ENCODE data around the gene SMPD1. TPM values are rescaled to one million over a fixed set of nuclear protein-coding genes. Genes with fewer than 3 reads are reported as not detected.

The SMPD1 gene
- total and polyA plus RNA-seq, 9 of the 15 experiments (the other 6 are each of a cell fraction or from before 2014, with no cell fraction given), result 0.90 to 9.9 (median 5.2) TPM

DNA sequence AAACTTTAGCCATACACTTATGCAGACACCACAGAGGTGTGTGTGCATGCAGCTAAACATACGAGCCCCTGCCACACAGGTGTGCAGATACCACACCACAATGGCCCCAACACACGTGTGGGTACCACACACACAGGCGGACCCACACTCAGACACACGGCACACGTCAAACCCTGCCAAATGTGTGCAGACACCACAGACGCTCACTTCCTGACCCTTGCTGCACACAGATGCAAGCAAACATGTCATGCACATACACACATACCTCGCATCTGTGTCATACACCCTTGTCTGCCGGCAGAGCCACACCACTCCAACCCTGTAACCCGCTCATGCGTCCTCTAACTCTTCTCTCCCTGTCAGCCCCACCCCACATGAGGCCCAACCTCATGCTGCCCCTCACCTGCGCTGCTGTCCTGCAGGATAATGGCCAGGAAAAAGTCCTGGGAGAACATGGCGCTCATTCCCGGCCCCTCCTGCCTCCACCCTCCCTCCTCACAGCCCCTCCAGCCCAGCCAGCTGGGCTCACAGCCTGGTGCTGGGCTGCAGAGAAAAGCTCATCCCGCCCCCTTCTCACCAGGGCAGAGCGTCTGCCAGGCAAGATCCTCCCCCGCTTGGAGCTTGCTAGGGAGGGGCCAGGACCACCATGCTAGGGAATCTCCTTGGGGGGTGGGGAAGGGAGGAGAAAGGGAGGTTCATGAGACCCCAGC, 14.2 kb downstream of the SMPD1 start:
- no peak overlapping the region for H3K4me3 ChIP-seq
- BruUV-seq (replicated peaks), result no TSS peak
- peaks cover 21 to 57% of the 10 kb centered on the region in 2 experiments; a peak in 4 of 5 replicates for H3K27me3 ChIP-seq (ENCODE audit: control insufficient read depth in 2 of 2, insufficient read depth in 2 of 2, low read length in 2 of 2)
- intact Hi-C loops (cut with micrococcal nuclease), result no loop called here
- TF ChIP-seq TEAD1 (CRISPR knock-in tag; IDR thresholded peaks at IDR 0.05), result no peak
- TF ChIP-seq, protein P1, sequence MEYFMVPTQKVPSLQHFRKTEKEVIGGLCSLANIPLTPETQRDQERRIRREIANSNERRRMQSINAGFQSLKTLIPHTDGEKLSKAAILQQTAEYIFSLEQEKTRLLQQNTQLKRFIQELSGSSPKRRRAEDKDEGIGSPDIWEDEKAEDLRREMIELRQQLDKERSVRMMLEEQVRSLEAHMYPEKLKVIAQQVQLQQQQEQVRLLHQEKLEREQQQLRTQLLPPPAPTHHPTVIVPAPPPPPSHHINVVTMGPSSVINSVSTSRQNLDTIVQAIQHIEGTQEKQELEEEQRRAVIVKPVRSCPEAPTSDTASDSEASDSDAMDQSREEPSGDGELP (CRISPR knock-in tag; IDR thresholded peaks at IDR 0.05; ENCODE audit: borderline replicate concordance), result 0 out of 2 replicates have a peak, but pooled peaks have one; percentile 14
- TF ChIP-seq ELF1 (tag; IDR thresholded peaks at IDR 0.05), result no peak
- TF ChIP-seq, protein P2, sequence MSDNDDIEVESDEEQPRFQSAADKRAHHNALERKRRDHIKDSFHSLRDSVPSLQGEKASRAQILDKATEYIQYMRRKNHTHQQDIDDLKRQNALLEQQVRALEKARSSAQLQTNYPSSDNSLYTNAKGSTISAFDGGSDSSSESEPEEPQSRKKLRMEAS (CRISPR knock-in tag; IDR thresholded peaks at IDR 0.05), result peak; percentile 15; the same call in 1 of the 2 replicates
- H3K27ac ChIP-seq (ENCODE audit: extremely low read depth, low read depth, low read length), result no peak overlapping the region
- no peaks in the 10 kb centered on the region for H3K9me1 ChIP-seq (ENCODE audit: control insufficient read depth, insufficient read depth, low read length)
- peaks cover 0 to 7% of the 10 kb centered on the region in 2 experiments; a peak in 3 of 5 replicates for H3K4me1 ChIP-seq (replicated peaks in 1 of 2; ENCODE audit: control insufficient read depth in 2 of 2, insufficient read depth in 2 of 2, low read length in 2 of 2)
- WGBS (ENCODE audit: insufficient coverage, low coverage, missing lambda C conversion rate), result under 1% methylated on average over 16 of the region's 16 CpGs
- 0 out of 4 replicates have a peak overlapping the region, but pooled peaks of 1 of the 2 experiments have one; percentile 5 for H3K9ac ChIP-seq (ENCODE audit: insufficient read depth in 1 of 2, low read depth in 2 of 2, low read length in 2 of 2)
- ChIA-PET CTCF (ENCODE audit: low intra/inter-chr PET ratio) (no interaction called here), POLR2A (interaction anchor here (0.6 kb wide), 1 partner anchor 14 kb away, joined by 3 read pairs; the partner anchor contains the start of gene SMPD1)
- no peaks in the 10 kb centered on the region for H3K36me3 ChIP-seq (ENCODE audit: control insufficient read depth, insufficient read depth, low read length)
- H4K20me1 ChIP-seq (replicated peaks; ENCODE audit: control insufficient read depth, insufficient read depth, low read length), result 0 out of 2 replicates have a peak, but pooled peaks cover 3% of the 10 kb centered on the region
- ATAC-seq (peak; percentile 22; the same call in 1 of the 3 replicates), FAIRE-seq (no peak), DNase-seq (ENCODE audit: extremely low read depth in 1 of 4, low spot score in 3 of 4) (no peak)
- H2AFZ ChIP-seq (ENCODE audit: low read depth, low read length), result no peak overlapping the region
- H3K4me2 ChIP-seq (ENCODE audit: insufficient read depth, low read length), result no peak overlapping the region
- in situ Hi-C loops (cut with MboI), result no loop called here
- H3K9me3 ChIP-seq (replicated peaks; ENCODE audit: control insufficient read depth, insufficient read depth, low read depth, low read length), result no peaks in the 10 kb centered on the region
- no peaks in the 10 kb centered on the region for H3K79me2 ChIP-seq (ENCODE audit: control insufficient read depth, insufficient read depth, low read length)

Data from K562 (cell line).